GM18873 (cell line): ENCODE measurements around the gene HOXC4.

ENCODE experiments used
- ATAC-seq: cut with Tn5 transposase; IDR thresholded peaks from one replicate; pipeline ENCODE4 v1.9.1; 2021; ENCODE audit warnings: mild to moderate bottlenecking, moderate library complexity, moderate number of reproducible peaks; ENCODE audit not compliant: unreplicated experiment, low FRiP score

The HOXC4 gene

DNA sequence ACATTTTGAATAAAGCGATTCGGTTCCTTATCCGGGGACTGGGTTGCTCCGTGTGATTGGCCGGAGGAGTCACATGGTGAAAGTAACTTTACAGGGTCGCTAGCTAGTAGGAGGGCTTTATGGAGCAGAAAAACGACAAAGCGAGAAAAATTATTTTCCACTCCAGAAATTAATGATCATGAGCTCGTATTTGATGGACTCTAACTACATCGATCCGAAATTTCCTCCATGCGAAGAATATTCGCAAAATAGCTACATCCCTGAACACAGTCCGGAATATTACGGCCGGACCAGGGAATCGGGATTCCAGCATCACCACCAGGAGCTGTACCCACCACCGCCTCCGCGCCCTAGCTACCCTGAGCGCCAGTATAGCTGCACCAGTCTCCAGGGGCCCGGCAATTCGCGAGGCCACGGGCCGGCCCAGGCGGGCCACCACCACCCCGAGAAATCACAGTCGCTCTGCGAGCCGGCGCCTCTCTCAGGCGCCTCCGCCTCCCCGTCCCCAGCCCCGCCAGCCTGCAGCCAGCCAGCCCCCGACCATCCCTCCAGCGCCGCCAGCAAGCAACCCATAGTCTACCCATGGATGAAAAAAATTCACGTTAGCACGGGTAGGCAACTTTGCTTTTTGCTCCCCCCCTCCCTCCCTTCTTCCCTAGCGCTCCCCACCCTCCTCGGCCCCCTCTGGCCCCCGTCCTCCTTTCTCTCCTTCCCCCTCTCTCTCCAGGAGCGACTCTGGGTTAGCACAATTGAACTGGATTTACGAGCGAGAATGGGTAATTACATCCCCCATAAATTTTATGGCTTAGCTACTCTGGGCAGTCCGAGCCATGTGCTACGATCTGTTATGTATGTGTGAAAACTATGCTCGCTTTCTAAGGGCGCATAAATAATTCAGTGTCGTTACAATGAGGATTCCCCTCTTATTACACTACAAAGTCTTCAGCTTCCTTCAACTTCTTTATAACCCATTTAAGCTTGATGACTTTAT is at the start of gene HOXC4:
Gene HOXC4 (plus strand): TSS at position 85 of the 991 bp plus-strand sequence. CDS start 88 bp downstream, at position 173.
- no peak for ATAC-seq

DNA sequence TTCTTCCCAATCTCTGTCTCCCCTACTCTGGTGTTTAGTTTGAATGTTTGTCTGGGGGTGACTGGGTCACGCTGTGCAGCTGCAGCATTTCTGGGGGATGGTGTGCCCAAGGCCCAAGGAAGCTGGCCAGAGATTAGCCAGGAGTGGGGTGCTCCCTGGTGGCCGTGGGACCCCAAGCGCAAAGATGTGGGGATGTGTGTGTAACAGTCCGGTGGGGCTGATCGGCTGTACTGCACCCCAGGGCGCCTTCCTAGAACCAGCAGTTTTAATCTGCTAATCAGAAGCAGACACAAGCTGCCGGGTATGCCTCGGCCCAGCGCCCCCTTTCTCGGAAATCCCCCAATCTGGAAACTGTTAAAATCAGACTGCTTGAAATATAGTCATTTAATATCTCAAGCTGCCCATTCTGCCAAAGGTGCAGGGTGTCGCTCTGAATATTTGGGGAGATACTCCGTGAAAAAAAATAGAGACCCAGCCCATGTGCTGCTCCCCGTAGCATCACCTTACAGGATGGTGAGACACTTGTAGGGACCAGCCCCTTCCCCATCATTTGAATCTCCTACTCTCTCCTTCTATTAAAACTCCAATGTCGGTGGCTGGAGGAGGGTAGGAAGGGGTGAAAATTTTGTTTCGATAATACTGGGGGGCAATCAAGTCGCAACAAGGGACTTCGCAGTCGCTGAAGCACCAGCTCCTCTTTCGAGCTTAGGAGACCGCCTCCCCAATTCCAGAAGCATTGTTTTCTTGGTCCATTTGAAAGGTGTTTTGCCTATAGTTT is 49.4 kb upstream of the HOXC4 start:
- ATAC-seq, result no peak

DNA sequence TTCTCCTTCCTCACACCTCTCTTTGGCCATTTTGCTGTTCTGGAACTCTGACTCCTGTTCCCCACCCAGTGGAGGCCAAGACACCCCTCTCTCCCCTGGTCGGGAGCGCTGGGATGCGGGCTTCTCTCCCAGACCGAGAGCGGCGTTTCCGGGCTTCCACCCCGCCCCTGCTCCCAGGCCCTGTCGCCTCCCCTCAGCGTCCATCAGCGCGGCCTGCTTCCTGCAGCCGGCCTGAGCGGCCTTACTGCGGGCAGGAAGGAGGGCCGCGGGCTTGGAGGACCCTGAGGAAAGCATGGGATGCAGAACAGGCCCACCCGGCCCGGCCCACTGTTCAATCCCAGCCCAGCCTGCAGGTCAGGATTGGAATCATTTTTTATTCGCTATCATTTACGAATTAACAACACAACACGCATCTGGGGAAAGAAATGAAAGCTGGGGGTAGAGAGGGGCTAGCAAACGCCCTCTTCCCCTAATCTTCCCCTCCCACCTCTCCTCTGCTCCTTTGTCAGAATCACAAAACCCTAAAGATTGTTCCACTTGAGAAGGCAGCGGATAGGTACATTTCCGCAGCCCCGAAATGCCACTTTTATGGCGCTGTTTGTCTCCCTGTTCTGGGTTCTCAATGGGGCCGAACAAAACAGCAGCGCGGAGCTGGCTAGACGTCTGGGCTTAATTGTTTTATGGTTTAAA is 48.6 kb upstream of the HOXC4 start:
- no peak for ATAC-seq

DNA sequence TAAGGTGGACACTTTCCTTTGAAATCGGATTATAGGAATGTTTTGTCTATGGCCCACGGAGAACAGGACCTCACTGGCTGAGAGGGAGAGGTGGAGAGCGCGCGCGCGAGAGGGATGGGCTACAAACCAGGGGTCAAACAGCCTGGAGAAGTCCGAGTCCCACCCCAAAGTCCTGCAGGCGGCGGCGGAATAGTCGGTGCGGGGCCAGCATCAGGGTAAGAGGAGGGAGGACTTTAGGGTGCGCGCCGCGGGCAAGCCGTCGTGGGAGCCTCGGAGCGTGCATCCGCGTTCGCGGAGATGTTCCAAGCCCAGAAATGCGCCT is 48.1 kb upstream of the HOXC4 start:
- ATAC-seq, result no peak

DNA sequence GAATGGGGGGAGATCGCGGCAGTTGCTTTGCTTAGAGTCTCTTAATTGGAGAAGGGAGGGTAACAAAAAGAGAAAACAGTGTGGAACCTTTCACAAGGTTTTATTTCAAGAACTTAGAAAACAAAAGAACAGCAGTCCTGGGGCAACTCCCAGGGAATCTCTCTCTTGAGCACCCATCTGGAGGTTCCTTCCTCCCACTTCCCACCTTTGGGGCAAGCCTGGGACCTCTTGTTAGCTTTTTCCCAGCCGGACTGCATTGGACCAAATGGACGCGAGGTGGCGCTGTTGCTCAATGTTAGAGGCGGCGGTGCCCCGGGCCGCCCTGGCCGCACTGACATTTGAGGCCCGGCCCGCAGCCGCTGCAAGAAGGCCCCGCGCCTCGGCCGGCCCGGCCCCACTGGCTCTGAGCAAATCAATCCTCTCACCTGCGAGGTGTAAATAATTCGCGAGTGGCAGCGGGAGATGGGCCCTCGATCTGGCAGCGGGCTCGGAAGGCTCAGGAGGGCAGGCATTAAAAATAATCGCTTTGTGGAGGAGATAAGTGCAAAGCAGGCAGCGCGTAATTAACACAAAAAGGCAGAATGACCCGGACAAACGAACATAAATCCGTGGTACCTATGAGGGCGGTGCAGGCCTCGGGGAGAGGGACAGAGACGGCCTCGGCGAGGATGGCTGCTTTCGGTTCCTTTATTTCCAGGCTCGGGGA is 47.6 kb upstream of the HOXC4 start:
- ATAC-seq, result peak; percentile 75

DNA sequence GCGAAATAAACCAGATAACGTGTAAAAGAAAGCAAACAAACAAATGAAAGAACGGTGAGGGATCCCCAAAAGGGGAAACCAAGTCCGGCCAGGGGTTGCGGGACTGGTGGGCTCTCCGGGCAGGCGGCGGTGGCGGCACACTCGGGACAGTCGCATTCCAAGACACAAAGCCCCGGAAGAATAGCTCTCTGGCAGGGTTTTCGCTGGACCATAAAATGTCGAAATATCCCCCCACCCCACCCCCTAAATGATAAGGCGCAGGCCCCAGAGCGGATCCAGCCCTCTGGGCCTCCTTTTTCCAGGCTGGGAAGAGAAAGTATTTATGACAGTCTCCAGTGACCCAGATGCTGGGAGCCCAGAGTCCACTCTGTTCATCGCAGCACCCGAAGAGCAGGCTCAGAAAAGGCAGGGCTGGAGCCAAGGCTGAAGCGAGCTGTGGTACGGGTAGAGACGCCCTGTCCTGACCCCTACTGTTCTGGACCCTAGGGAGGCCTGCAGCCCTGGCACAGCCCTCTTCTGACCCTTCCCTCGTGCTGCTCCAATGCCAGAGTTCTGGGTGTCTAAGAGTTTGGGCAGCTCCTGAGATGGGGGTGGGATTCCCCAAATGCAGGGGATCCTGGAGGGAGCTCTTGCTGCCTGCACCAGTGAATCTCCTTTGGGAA is 46.9 kb upstream of the HOXC4 start:
- no peak for ATAC-seq

DNA sequence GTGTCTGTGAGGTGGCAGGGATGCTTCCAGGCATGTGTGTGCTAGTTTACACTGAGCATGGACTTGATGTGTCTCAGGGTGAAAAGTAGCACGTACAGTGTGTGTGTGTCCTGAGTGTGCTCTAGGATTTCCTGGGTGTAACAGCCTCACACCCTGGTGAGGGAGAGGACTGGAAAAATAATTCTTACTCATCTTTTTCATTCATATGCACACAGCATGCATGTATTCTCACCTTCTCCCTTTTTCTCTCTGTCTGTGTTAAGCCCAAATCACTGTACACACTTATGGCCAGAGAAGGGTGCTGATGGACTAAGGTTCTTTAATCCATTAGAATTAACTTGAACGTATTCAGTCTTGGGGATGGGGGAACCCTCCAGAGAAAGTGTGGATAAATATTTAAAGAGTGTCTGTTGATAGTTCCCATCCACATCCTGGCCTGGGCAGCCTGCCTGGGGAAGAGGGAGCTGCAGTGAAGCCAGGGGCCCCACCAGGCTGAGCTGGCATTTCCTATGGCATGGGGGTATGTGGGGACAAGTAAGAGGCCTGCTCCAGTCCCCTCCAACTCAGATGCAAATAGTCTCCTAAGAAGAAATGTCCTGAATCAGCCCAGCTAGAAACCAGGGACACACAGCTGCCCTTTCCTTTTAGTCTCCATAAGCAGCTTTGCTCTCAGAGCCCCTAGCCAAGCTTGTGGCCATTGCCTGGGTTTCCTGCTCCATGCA is 45.9 kb upstream of the HOXC4 start:
- no peak for ATAC-seq

DNA sequence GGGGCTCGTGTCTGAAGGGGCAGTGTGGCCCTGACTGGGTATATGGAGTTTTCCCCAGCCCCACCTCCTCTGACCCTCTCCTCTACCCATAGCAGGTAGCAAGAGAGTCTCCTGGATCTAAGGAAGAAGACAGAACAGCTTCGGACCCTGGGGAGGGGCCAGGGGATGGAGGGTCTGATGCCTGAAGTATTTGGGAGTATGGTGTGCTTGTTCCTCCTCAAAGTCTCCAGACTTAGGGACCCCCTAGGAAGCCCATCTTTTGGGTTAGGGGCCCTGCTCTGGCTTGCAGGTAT is 45.4 kb upstream of the HOXC4 start:
- no peak for ATAC-seq

DNA sequence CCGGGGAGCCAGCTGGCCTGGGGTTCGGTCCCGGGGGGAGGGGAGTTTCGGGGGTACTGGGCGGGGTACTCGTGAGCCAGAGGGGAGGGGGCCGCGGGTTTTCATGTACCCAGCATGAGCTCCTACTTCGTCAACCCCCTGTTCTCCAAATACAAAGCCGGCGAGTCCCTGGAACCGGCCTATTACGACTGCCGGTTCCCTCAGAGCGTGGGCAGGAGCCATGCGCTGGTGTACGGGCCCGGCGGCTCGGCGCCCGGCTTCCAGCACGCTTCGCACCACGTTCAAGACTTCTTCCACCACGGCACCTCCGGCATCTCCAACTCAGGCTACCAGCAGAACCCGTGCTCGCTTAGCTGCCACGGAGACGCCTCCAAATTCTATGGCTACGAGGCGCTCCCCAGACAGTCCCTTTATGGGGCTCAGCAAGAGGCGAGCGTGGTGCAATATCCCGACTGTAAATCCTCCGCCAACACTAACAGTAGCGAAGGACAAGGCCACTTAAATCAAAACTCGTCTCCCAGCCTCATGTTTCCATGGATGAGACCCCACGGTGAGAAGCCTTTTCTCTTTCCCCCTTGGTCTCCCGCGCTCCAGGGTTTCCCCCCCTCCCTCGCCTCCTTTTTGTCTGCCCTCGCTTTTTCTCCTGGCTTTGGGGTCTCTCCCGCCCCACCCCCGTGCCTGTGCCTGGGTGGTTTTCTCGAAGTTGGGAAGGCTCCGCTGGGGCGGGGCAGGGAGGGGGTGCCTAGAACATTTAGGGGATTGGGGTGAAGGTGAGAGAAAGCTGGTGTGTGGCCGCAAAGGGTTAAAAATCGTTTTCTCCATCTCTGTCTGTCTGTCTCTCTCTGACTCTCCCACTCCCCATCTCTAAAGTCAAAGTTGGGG is 44.2 kb upstream of the HOXC4 start:
- no peak for ATAC-seq

DNA sequence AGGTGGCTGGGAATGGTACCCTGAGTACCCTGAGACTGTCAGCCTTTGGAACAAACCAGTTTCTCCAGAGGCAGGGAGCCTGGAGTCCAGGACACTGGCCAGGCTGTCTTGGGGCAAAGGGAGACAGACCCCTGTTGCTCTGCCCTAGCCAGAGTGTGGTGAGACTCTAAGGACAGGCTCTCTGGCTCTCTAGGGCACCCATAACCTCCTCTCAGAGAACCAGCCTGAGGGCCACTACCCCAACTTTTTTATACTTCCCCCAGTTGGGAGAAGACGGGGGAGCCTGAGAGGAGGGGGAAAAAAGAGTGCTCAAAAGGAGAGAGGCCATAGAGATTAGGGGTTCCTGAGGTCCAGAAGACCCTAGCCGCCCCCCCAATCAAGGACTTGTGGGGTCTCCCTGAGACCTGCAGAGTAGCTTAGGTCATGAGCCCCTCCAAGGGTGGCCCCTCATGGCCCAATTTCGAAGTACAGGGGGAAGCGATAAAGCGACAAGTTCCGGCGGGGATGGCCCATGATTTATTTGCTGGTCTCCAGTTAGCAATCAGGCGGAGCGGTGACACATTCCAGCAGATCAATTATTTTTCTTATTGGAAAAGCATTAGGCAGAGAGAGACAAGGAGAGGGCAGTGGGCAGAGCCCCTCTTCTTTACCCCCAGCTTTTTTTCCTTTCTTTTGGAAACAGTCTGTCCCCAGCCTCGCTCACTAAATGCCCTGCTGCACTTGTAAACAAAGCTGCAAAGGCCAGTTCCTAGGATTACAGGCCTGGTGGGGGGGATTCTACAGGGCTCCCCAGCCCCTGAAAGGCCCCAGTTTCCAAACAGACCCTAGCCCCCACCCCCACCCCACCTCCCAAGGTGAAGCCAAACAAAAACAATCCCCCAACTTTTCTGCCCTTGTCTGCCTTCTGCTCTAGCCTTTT is 43.3 kb upstream of the HOXC4 start:
- ATAC-seq, result no peak

DNA sequence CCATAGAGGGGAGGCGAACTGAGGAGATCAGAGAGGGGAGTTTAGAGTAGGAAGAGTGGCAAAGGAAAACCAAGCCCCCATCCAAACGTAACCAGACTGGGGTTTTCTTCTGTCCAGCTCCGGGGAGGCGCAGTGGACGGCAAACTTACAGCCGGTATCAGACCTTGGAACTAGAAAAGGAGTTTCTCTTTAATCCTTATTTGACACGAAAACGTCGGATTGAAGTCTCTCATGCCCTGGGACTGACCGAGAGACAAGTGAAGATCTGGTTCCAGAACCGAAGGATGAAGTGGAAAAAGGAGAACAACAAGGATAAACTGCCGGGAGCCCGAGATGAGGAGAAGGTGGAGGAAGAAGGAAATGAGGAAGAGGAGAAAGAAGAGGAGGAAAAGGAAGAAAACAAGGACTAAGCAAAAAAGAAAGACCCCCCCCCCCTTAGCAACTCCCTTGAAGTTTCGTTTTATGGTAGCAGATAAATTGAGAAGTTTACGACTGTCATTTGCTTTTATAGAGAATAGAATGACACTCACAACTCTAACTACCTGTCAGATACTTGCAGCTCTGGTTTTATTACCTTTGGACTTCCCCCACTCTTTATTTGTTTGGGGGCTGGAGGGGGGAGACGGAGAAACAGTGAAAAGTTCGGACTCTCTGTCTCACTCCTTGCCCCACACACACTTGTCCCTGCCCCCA is 42.5 kb upstream of the HOXC4 start:
- ATAC-seq, result no peak

DNA sequence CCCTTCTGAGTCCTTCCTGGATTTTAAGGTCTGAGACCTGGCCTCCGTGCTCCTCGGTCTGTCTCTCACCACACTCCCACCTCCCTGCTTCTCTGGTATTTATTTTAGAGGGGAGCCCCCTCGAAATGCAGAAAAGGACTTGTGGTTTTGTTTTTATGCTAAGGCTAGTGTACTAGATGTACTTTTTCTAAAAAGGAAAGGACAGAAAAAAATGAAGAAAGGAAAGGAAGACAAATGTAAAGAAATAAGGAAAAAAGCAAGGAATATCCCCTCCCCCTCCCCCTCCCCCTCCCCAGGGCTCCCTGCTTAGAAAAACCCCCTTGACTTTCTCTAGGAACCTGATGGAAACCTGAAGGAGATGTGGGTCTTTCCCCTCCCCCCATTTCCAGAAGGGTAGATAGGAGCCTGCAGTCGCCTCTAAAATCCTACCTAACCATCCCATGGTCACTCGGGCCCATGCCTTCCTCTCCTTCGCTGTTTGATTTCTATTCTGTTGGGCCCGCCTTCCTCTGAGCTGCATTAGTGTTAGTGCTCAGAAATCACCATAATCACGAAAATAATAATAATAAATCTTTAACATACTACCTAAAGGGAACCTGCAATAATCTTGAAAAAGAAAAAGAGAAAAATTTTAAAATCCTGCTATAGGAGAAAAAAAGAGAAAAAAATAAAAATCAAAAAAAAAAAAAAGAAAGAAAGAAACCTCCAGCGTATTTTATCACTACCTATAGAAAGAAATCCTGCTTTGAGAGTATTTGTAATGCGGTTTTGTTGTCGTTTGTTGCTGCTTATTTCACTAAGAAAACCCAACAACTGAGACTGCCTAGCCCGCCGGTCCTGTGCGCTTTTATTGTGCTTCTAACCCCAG is 41.7 kb upstream of the HOXC4 start:
- ATAC-seq, result no peak

DNA sequence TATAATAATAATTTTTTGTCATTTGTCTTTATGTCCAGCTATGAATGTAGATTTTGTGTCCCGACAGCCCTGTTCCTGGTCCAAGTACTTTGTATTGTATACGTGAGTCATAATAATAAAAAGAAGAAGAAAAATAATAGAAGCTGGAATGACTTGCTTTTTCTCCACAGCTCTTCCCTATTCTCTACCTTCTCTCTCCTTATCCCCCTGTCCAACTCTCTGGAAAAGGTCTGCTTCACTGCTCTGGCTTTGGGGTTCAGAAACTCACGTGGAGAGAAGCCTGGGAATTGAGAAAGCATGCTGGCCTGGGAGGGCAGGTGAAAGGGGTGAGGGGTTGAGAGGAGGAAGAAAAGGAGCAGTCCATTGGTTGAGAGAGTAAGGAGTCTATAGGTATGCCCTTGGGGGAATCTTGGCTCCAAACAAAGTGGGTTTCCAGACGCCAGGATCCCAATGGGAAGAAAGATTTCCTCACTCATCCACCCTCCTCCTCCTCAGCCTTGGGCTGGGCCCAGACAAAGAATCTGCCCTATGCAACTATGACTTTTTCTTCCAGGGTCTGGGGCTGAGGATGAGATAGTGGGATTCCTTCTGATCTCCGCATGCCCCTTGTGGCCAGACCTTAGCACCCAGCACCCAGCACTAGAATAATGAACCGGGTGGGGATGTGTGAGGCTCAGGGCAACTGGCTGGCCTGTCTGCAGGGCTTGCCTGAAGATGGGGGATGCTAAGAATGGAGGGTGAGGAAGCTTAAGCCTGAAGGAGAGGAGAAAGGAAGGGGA is 40.8 kb upstream of the HOXC4 start:
- no peak for ATAC-seq

DNA sequence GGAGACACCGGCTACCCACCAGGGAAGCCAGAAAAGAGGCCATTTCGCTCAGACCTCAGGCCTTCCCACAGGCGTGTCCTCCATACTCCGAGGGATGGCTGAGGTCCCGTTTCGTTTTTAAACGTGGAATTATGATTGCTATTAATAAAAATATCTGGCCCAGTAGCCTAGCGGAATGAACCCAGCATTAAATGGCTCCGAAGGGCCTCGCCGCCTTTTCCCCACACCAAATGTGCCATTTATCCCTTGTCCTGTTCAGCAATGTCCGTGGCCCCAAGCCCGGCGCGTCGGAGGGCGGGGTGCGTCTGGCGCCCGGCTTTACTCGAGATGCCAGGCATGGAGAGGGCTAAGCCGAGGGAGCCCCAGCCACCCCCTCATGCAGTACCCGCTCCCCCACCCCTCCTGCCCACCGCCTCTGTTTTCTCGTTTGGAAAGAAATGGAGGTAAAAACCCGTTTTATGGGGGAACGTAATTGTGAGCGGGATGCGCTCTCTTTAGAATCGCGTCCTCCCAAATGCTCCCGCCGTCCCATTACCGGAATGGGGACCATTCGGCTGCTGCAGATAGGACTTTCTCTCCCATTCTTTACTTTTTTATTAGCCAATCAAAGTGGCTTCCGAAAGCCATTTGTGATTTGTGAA is 39.1 kb upstream of the HOXC4 start:
- no peak for ATAC-seq
